ENCODE results near the gene CDH13. TPM values are rescaled to one million over a fixed set of nuclear protein-coding genes. Genes with fewer than 3 reads are reported as not detected.

CDH13 gene
- polyA plus RNA-seq, 1 donor from 2014 or later, result 3.2 TPM

DNA sequence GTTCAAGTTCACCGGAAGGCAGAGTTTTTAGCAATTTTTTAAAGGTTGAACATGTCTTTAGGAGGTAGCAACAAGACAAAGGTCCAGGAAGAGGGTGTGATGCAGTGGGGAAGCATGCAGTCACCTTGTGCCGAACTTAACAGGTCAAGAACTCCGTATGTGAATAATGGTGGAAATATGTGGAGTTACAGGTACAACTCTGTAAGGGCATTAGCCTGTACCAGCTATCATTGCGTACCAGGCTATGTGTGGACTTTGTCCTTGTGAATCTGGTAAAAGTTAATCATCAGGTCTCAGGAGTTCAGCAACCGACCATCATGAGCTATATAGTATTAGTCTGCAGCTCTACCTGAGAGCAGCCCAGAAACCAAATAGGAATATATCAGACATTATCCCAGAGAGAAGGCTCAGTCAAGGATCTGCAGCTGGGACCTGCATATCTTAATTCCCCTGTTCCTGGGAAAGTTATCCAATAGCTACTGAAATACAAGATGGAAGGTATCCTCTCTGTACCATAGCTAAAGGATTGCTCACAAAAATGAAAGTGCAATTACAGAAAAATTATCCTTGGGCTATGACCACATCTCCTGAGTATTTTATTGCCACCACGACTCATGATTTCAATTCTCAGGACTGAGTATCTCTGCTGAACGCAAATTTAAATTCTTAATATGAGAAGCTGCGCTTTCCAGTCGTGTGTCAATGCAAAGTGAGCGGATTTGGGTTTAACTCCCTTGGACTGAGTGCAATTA, 469.3 kb downstream of the CDH13 start:
- peaks cover 3% of the 10 kb centered on the region for H3F3A ChIP-seq (ENCODE audit: insufficient read depth, low read length, poor library complexity, severe bottlenecking)
- no peaks in the 10 kb centered on the region for H4K20me1 ChIP-seq (ENCODE audit: insufficient read depth)
- no peak overlapping the region for H3K27ac ChIP-seq (ENCODE audit: low read length)
- H2AFZ ChIP-seq (ENCODE audit: low read depth, low read length), result no peak overlapping the region
- H3K9me2 ChIP-seq (ENCODE audit: insufficient read depth, low read length), result no peaks in the 10 kb centered on the region
- TF ChIP-seq EP300 (conservative IDR thresholded peaks at IDR 0.05; ENCODE audit: poor library complexity, severe bottlenecking) (no peak), POLR2AphosphoS5 (IDR thresholded peaks at IDR 0.05) (no peak), EZH2 (IDR thresholded peaks at IDR 0.05; ENCODE audit: borderline replicate concordance, insufficient read depth, low read length, poor library complexity, severe bottlenecking) (no peak), MXI1 (conservative IDR thresholded peaks at IDR 0.05; ENCODE audit: poor library complexity, severe bottlenecking) (no peak), SMC3 (conservative IDR thresholded peaks at IDR 0.05; ENCODE audit: poor library complexity) (no peak), TAF1 (IDR thresholded peaks at IDR 0.05; ENCODE audit: low read depth) (no peak), RAD21 (conservative IDR thresholded peaks at IDR 0.05) (no peak)
- TF ChIP-seq, protein P1, sequence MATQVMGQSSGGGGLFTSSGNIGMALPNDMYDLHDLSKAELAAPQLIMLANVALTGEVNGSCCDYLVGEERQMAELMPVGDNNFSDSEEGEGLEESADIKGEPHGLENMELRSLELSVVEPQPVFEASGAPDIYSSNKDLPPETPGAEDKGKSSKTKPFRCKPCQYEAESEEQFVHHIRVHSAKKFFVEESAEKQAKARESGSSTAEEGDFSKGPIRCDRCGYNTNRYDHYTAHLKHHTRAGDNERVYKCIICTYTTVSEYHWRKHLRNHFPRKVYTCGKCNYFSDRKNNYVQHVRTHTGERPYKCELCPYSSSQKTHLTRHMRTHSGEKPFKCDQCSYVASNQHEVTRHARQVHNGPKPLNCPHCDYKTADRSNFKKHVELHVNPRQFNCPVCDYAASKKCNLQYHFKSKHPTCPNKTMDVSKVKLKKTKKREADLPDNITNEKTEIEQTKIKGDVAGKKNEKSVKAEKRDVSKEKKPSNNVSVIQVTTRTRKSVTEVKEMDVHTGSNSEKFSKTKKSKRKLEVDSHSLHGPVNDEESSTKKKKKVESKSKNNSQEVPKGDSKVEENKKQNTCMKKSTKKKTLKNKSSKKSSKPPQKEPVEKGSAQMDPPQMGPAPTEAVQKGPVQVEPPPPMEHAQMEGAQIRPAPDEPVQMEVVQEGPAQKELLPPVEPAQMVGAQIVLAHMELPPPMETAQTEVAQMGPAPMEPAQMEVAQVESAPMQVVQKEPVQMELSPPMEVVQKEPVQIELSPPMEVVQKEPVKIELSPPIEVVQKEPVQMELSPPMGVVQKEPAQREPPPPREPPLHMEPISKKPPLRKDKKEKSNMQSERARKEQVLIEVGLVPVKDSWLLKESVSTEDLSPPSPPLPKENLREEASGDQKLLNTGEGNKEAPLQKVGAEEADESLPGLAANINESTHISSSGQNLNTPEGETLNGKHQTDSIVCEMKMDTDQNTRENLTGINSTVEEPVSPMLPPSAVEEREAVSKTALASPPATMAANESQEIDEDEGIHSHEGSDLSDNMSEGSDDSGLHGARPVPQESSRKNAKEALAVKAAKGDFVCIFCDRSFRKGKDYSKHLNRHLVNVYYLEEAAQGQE (IDR thresholded peaks at IDR 0.05; ENCODE audit: borderline replicate concordance), result no peak
- no peak overlapping the region for H3K9ac ChIP-seq (ENCODE audit: low read length)
- H3K36me3 ChIP-seq (ENCODE audit: insufficient read depth, low read length), result no peaks in the 10 kb centered on the region
- no peak overlapping the region for H3K4me3 ChIP-seq (ENCODE audit: low read length)
- H3K79me2 ChIP-seq (replicated peaks; ENCODE audit: insufficient read depth, low read length), result no peaks in the 10 kb centered on the region
- H3K4me2 ChIP-seq (ENCODE audit: low read length), result no peak overlapping the region
- peaks cover 6% of the 10 kb centered on the region for H3K9me3 ChIP-seq (ENCODE audit: low read length)
- H3K27me3 ChIP-seq (ENCODE audit: insufficient read depth, low read depth, low read length), result no peaks in the 10 kb centered on the region

DNA sequence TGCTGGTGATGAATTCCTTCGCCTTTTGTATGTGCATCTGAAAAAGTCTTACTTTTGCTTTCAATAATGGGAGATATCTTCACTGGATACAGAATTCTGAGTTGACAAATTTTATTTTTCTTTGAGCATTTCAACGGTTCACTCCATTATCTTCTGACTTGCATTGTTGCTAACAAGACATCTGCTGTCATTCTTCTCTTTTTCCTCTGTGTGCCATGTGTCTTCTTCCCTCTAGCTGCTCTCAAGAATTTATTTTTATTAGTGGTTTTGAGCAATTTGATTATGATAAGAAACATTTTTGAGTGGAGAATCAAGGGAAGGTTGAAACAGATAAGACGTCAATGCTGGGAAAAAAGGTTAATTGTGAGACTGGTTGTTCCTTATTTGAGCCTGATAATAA, 471.8 kb downstream of the CDH13 start:
- TF ChIP-seq EP300 (conservative IDR thresholded peaks at IDR 0.05; ENCODE audit: poor library complexity, severe bottlenecking) (no peak), POLR2AphosphoS5 (IDR thresholded peaks at IDR 0.05) (no peak), SMC3 (conservative IDR thresholded peaks at IDR 0.05; ENCODE audit: poor library complexity) (no peak), EZH2 (IDR thresholded peaks at IDR 0.05; ENCODE audit: borderline replicate concordance, insufficient read depth, low read length, poor library complexity, severe bottlenecking) (no peak), RAD21 (conservative IDR thresholded peaks at IDR 0.05) (no peak), MXI1 (conservative IDR thresholded peaks at IDR 0.05; ENCODE audit: poor library complexity, severe bottlenecking) (no peak), TAF1 (IDR thresholded peaks at IDR 0.05; ENCODE audit: low read depth) (no peak)
- TF ChIP-seq, protein P2, sequence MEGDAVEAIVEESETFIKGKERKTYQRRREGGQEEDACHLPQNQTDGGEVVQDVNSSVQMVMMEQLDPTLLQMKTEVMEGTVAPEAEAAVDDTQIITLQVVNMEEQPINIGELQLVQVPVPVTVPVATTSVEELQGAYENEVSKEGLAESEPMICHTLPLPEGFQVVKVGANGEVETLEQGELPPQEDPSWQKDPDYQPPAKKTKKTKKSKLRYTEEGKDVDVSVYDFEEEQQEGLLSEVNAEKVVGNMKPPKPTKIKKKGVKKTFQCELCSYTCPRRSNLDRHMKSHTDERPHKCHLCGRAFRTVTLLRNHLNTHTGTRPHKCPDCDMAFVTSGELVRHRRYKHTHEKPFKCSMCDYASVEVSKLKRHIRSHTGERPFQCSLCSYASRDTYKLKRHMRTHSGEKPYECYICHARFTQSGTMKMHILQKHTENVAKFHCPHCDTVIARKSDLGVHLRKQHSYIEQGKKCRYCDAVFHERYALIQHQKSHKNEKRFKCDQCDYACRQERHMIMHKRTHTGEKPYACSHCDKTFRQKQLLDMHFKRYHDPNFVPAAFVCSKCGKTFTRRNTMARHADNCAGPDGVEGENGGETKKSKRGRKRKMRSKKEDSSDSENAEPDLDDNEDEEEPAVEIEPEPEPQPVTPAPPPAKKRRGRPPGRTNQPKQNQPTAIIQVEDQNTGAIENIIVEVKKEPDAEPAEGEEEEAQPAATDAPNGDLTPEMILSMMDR (IDR thresholded peaks at IDR 0.05; ENCODE audit: poor library complexity, severe bottlenecking), result no peak
- TF ChIP-seq, protein P1 (IDR thresholded peaks at IDR 0.05; ENCODE audit: borderline replicate concordance), result no peak
- Histone ChIP-seq H3K4me2 (ENCODE audit: low read length) (no peak overlapping the region), H3K36me3 (ENCODE audit: insufficient read depth, low read length) (no peaks in the 10 kb centered on the region), H3K27ac (ENCODE audit: low read length) (no peak overlapping the region), H3K79me2 (replicated peaks; ENCODE audit: insufficient read depth, low read length) (no peaks in the 10 kb centered on the region), H2AFZ (ENCODE audit: low read depth, low read length) (no peak overlapping the region), H4K20me1 (ENCODE audit: insufficient read depth) (no peaks in the 10 kb centered on the region), H3K9ac (ENCODE audit: low read length) (no peak overlapping the region), H3K9me2 (ENCODE audit: insufficient read depth, low read length) (no peaks in the 10 kb centered on the region), H3K4me3 (ENCODE audit: low read length) (no peak overlapping the region), H3F3A (ENCODE audit: insufficient read depth, low read length, poor library complexity, severe bottlenecking) (no peaks in the 10 kb centered on the region), H3K9me3 (ENCODE audit: low read length) (peaks cover 6% of the 10 kb centered on the region), H3K27me3 (ENCODE audit: insufficient read depth, low read depth, low read length) (no peaks in the 10 kb centered on the region)

Data from neural cell (in vitro differentiated cells).